Measurements from ENCODE around the gene ACSS2.

GRCh38 chr20:34888468-34888867 lies 12.1 kb downstream of the ACSS2 start:
- TF ChIP-seq GATA3 (IDR thresholded peaks at IDR 0.05; ENCODE audit: low read depth, low read length) (no peak), GATA2 (IDR thresholded peaks at IDR 0.05; ENCODE audit: low read depth, low read length) (no peak)
